ENCODE results near the gene CACHD1.

The CACHD1 gene

DNA sequence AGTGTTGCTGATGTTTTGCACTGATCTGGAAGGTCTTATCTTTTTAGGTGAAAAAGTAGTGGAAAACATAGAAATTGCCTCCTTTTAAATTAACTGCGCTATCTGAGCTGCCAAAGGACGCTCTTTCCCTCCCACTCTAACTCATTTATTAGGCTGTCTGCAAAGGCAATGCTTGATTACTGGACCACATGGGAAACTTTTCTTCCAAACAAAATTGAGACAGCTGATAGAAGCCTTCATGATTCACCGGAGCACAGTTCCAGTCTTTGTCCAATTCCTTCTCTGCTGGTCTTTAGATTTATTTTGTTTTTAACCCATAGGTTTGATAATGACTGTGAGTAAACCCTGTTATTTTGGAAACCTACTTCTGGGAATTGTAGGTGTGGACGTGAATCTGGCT is 181.9 kb downstream of the CACHD1 start:
- H3K27ac ChIP-seq (ENCODE audit: insufficient read depth in 1 of 2, low read depth in 1 of 2, low read length in 2 of 2, poor library complexity in 1 of 2, severe bottlenecking in 2 of 2) = no peak overlapping the region
- 95% methylated on average over 4 of the region's 4 CpGs for WGBS (ENCODE audit: insufficient coverage)
- H3K4me1 ChIP-seq (ENCODE audit: control extremely low read depth in 1 of 4, control insufficient read depth in 4 of 4, insufficient read depth in 4 of 4, low read length in 3 of 4) = no peaks in the 10 kb centered on the region
- peaks cover 0 to 12% (median 6%) of the 10 kb centered on the region in 4 experiments for H3K36me3 ChIP-seq (ENCODE audit: control insufficient read depth in 4 of 4, insufficient read depth in 4 of 4, low read length in 3 of 4)
- H3K4me3 ChIP-seq (ENCODE audit: control insufficient read depth in 1 of 7, extremely low read depth in 1 of 7, insufficient read depth in 4 of 7, low read depth in 2 of 7, low read length in 6 of 7) = no peak overlapping the region
- H3K9me3 ChIP-seq (ENCODE audit: control extremely low read depth in 1 of 5, control insufficient read depth in 4 of 5, insufficient read depth in 2 of 5, low read depth in 1 of 5, low read length in 4 of 5) = no peaks in the 10 kb centered on the region
- CTCF ChIA-PET = no interaction called here
- H3K27me3 ChIP-seq (replicated peaks in 2 of 5; ENCODE audit: control insufficient read depth in 4 of 5, insufficient read depth in 5 of 5, low read length in 4 of 5) = no peaks in the 10 kb centered on the region
- POLR2A ChIA-PET = no interaction called here
- no peak for DNase-seq

DNA sequence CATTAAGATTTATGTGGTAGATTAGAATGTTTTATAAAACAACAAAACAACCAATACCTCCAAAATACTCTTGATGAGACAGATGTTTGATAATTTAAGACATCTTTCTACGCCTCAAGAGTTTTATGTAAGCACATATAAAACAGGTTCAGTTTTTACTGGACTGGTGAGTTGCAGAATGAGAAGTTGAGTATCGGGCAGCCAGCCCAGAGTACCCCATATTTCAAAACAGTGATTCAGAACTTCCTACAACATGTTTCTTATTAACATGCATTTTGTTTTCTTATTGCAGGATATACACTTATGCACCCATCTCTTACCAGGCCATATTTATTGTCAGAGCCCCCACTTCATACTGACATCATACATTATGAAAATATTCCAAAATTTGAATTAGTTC is 183.5 kb downstream of the CACHD1 start:
- 100% methylated on average over 1 of the region's 2 CpGs for WGBS (ENCODE audit: insufficient coverage)
- CTCF ChIA-PET = no interaction called here

DNA sequence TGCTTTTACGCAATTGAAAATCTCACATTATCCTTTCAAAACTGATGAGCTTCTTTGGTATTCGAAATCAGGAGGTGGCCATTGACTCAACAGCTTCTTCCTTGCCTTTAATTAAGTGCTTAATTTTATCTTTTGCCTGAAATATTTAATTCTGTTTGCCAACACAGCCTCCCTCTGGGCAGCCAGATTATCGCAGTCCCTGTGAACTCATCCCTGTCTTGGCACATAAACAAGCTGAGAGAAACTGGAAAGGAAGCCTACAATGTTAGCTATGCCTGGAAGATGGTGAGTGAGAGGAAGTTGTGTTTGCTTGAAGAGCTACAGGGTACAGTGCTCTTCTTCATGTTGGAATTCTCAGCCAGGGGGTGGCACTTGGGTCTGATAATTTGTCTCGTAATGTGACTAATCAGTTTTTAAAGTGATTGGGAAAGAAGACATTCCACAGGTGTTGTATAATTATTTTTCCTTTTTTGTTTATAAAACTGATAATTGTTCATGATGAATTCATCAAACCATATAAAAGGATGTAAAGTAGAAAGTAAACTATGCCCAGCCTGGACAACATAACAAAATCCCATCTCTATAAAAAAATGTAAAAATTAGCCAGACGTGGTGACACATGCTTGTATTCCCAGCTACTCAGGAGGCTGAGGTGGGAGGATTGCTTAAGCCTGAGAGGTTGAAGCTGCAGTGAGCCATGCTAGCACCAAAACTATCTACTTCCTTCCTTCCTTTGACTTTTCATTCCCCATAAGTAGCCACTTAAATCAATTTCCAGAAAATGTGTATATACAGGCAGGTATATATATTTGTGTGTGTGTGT is 184.8 kb downstream of the CACHD1 start:
- no peak for DNase-seq
- POLR2A ChIA-PET = no interaction called here
- Histone ChIP-seq H3K36me3 (ENCODE audit: control insufficient read depth in 4 of 4, insufficient read depth in 4 of 4, low read length in 3 of 4) (peaks cover 0 to 11% (median 5%) of the 10 kb centered on the region in 4 experiments), H3K27ac (ENCODE audit: insufficient read depth in 1 of 2, low read depth in 1 of 2, low read length in 2 of 2, poor library complexity in 1 of 2, severe bottlenecking in 2 of 2) (no peak overlapping the region), H3K9me3 (ENCODE audit: control extremely low read depth in 1 of 5, control insufficient read depth in 4 of 5, insufficient read depth in 2 of 5, low read depth in 1 of 5, low read length in 4 of 5) (no peaks in the 10 kb centered on the region), H3K27me3 (replicated peaks in 2 of 5; ENCODE audit: control insufficient read depth in 4 of 5, insufficient read depth in 5 of 5, low read length in 4 of 5) (no peaks in the 10 kb centered on the region), H3K4me1 (ENCODE audit: control extremely low read depth in 1 of 4, control insufficient read depth in 4 of 4, insufficient read depth in 4 of 4, low read length in 3 of 4) (no peaks in the 10 kb centered on the region), H3K4me3 (ENCODE audit: control insufficient read depth in 1 of 7, extremely low read depth in 1 of 7, insufficient read depth in 4 of 7, low read depth in 2 of 7, low read length in 6 of 7) (no peak overlapping the region)
- CTCF ChIA-PET = interaction anchor here (0.8 kb wide), 1 partner anchor 21 kb away, joined by 3 read pairs; no protein-coding TSS in a partner anchor
- 100% methylated on average over 1 of the region's 5 CpGs for WGBS (ENCODE audit: insufficient coverage)

More for the DNA sequence above, 183.5 kb downstream of the CACHD1 start:
- Histone ChIP-seq H3K27me3 (replicated peaks in 2 of 5; ENCODE audit: control insufficient read depth in 4 of 5, insufficient read depth in 5 of 5, low read length in 4 of 5) (no peaks in the 10 kb centered on the region), H3K27ac (ENCODE audit: insufficient read depth in 1 of 2, low read depth in 1 of 2, low read length in 2 of 2, poor library complexity in 1 of 2, severe bottlenecking in 2 of 2) (no peak overlapping the region), H3K9me3 (ENCODE audit: control extremely low read depth in 1 of 5, control insufficient read depth in 4 of 5, insufficient read depth in 2 of 5, low read depth in 1 of 5, low read length in 4 of 5) (no peaks in the 10 kb centered on the region), H3K4me3 (ENCODE audit: control insufficient read depth in 1 of 7, extremely low read depth in 1 of 7, insufficient read depth in 4 of 7, low read depth in 2 of 7, low read length in 6 of 7) (no peak overlapping the region), H3K36me3 (ENCODE audit: control insufficient read depth in 4 of 4, insufficient read depth in 4 of 4, low read length in 3 of 4) (peaks cover 0 to 10% (median 5%) of the 10 kb centered on the region in 4 experiments), H3K4me1 (ENCODE audit: control extremely low read depth in 1 of 4, control insufficient read depth in 4 of 4, insufficient read depth in 4 of 4, low read length in 3 of 4) (no peaks in the 10 kb centered on the region)
- POLR2A ChIA-PET = no interaction called here
- DNase-seq = no peak

DNA sequence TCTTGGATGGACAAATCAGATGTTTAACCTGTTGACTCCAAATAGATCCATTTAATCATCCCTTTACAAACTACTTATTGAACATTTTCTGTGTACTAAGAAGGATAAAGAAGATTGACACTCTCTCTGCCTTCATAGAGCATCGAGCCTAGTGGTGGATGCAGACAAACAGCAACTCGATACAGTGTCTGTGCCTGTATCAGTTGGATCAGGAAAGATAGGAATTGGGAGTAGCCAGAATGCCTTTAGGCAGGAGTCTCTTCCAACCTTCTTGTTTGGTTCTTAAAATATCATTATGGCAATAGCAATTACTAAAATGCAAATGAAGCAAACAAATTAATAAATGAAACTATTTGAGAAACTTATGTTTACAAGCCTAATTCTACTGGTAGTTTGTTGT is 185.9 kb downstream of the CACHD1 start:
- POLR2A ChIA-PET = no interaction called here
- no CpG with 5 or more reads among the region's 2 CpGs for WGBS (ENCODE audit: insufficient coverage)

DNA sequence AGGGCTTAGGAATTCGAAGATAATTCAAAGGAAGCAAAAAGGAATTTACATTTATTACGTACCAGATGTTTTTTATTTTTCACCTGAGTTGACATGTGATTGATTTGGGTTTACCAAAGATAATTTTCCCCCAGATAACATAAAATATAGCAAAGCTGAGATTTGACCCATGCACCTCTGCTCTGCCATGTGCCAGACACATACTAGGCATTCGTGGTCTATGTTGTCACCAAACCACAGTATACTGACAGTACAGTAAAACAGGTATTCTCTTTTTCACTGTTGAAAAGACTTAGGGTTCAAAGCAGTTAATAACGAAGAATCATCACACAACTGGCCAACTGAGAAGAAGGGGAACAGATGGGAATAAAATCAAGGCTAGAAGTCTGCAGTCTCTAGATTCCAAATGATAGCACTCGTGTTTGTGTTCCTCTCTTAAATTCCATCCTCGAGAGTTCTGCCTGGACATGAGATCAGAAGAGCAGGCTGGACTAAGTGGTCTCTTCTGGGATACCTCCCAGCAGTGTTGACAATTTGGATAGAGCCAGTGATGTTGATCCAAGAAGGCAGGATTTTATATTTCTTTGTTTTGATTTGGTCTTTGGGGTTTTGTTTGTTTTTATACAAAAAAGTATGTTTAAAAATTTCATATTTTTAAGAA is 189.7 kb downstream of the CACHD1 start:
- no peak overlapping the region for H3K4me3 ChIP-seq (ENCODE audit: control insufficient read depth in 1 of 7, extremely low read depth in 1 of 7, insufficient read depth in 4 of 7, low read depth in 2 of 7, low read length in 6 of 7)
- no peaks in the 10 kb centered on the region for H3K9me3 ChIP-seq (ENCODE audit: control extremely low read depth in 1 of 5, control insufficient read depth in 4 of 5, insufficient read depth in 2 of 5, low read depth in 1 of 5, low read length in 4 of 5)
- ChIA-PET CTCF (interaction anchor here (2.0 kb wide), 1 partner anchor 16 kb away, joined by 5 read pairs; no protein-coding TSS in a partner anchor), POLR2A (no interaction called here)
- DNase-seq = no peak
- H3K27ac ChIP-seq (ENCODE audit: insufficient read depth in 1 of 2, low read depth in 1 of 2, low read length in 2 of 2, poor library complexity in 1 of 2, severe bottlenecking in 2 of 2) = no peak overlapping the region
- no peaks in the 10 kb centered on the region for H3K27me3 ChIP-seq (replicated peaks in 2 of 5; ENCODE audit: control insufficient read depth in 4 of 5, insufficient read depth in 5 of 5, low read length in 4 of 5)
- 100% methylated on average over 4 of the region's 6 CpGs for WGBS (ENCODE audit: insufficient coverage)
- no peaks in the 10 kb centered on the region for H3K4me1 ChIP-seq (ENCODE audit: control extremely low read depth in 1 of 4, control insufficient read depth in 4 of 4, insufficient read depth in 4 of 4, low read length in 3 of 4)
- H3K36me3 ChIP-seq (ENCODE audit: control insufficient read depth in 4 of 4, insufficient read depth in 4 of 4, low read length in 3 of 4) = peaks cover 0 to 7% (median 2%) of the 10 kb centered on the region in 4 experiments

More for the DNA sequence above, 185.9 kb downstream of the CACHD1 start:
- CTCF ChIA-PET = no interaction called here
- no peak overlapping the region for H3K27ac ChIP-seq (ENCODE audit: insufficient read depth in 1 of 2, low read depth in 1 of 2, low read length in 2 of 2, poor library complexity in 1 of 2, severe bottlenecking in 2 of 2)
- DNase-seq = no peak
- H3K4me1 ChIP-seq (ENCODE audit: control extremely low read depth in 1 of 4, control insufficient read depth in 4 of 4, insufficient read depth in 4 of 4, low read length in 3 of 4) = no peaks in the 10 kb centered on the region
- no peak overlapping the region for H3K4me3 ChIP-seq (ENCODE audit: control insufficient read depth in 1 of 7, extremely low read depth in 1 of 7, insufficient read depth in 4 of 7, low read depth in 2 of 7, low read length in 6 of 7)
- no peaks in the 10 kb centered on the region for H3K9me3 ChIP-seq (ENCODE audit: control extremely low read depth in 1 of 5, control insufficient read depth in 4 of 5, insufficient read depth in 2 of 5, low read depth in 1 of 5, low read length in 4 of 5)
- no peaks in the 10 kb centered on the region for H3K27me3 ChIP-seq (replicated peaks in 2 of 5; ENCODE audit: control insufficient read depth in 4 of 5, insufficient read depth in 5 of 5, low read length in 4 of 5)
- peaks cover 0 to 14% (median 5%) of the 10 kb centered on the region in 4 experiments for H3K36me3 ChIP-seq (ENCODE audit: control insufficient read depth in 4 of 4, insufficient read depth in 4 of 4, low read length in 3 of 4)

DNA sequence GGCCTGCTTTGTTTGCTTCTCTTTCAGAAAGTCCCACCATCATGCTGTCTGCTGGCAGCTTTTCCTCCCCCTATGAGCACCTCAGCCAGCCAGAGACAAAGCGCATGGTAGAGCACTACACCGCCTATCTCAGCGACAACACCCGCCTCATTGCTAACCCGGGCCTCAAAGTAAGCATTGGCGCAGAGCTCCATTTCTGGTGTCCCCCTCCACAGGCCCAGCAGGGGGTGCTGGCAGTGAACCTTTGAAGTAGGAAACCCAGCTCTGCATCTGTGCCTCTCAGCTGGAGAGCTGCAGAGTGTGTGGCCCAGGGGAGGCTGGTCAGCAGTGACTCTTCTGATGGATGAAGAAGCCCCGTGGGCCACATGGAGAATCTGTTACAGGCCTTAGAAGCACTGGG is 193.7 kb downstream of the CACHD1 start:
- POLR2A ChIA-PET = no interaction called here
- WGBS (ENCODE audit: insufficient coverage) = 100% methylated on average over 6 of the region's 7 CpGs
- DNase-seq = peak in 2 of 3 donors; percentile 31
- H3K9me3 ChIP-seq (ENCODE audit: control extremely low read depth in 1 of 5, control insufficient read depth in 4 of 5, insufficient read depth in 2 of 5, low read depth in 1 of 5, low read length in 4 of 5) = no peaks in the 10 kb centered on the region
- CTCF ChIA-PET = interaction anchor here (0.9 to 6.0 kb wide), 2 partner anchors 14 to 393 kb away, joined by 3 to 56 read pairs; no protein-coding TSS in a partner anchor
- peaks cover 0 to 7% (median 1%) of the 10 kb centered on the region in 4 experiments for H3K36me3 ChIP-seq (ENCODE audit: control insufficient read depth in 4 of 4, insufficient read depth in 4 of 4, low read length in 3 of 4)
- no peak overlapping the region for H3K4me3 ChIP-seq (ENCODE audit: control insufficient read depth in 1 of 7, extremely low read depth in 1 of 7, insufficient read depth in 4 of 7, low read depth in 2 of 7, low read length in 6 of 7)
- no peak overlapping the region for H3K27ac ChIP-seq (ENCODE audit: insufficient read depth in 1 of 2, low read depth in 1 of 2, low read length in 2 of 2, poor library complexity in 1 of 2, severe bottlenecking in 2 of 2)
- H3K4me1 ChIP-seq (ENCODE audit: control extremely low read depth in 1 of 4, control insufficient read depth in 4 of 4, insufficient read depth in 4 of 4, low read length in 3 of 4) = no peaks in the 10 kb centered on the region
- H3K27me3 ChIP-seq (replicated peaks in 2 of 5; ENCODE audit: control insufficient read depth in 4 of 5, insufficient read depth in 5 of 5, low read length in 4 of 5) = no peaks in the 10 kb centered on the region

DNA sequence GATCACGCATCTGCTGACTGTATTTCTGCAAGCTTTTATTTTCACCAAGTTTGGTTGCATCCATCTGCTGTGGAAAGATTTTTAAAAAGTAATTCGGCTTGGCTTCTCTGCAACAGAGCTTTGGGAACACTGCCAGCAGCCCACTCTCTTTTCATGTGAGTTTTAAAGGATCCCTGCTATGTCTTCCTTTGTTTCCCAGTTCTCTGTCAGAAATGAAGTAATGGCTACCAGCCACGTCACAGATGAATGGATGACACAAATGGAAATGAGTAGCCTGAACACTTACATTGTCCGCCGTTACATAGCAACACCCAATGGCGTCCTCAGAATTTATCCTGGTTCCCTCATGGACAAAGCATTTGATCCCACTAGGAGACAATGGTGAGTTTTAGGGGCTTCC is 194.4 kb downstream of the CACHD1 start:
- CTCF ChIA-PET = interaction anchor here (0.9 to 6.0 kb wide), 2 partner anchors 13 to 394 kb away, joined by 3 to 56 read pairs; no protein-coding TSS in a partner anchor
- H3K36me3 ChIP-seq (ENCODE audit: control insufficient read depth in 4 of 4, insufficient read depth in 4 of 4, low read length in 3 of 4) = peaks cover 0 to 7% (median 1%) of the 10 kb centered on the region in 4 experiments
- no peak overlapping the region for H3K27ac ChIP-seq (ENCODE audit: insufficient read depth in 1 of 2, low read depth in 1 of 2, low read length in 2 of 2, poor library complexity in 1 of 2, severe bottlenecking in 2 of 2)
- 100% methylated on average over 6 of the region's 6 CpGs for WGBS (ENCODE audit: insufficient coverage)
- POLR2A ChIA-PET = no interaction called here
- no peaks in the 10 kb centered on the region for H3K9me3 ChIP-seq (ENCODE audit: control extremely low read depth in 1 of 5, control insufficient read depth in 4 of 5, insufficient read depth in 2 of 5, low read depth in 1 of 5, low read length in 4 of 5)
- H3K4me1 ChIP-seq (ENCODE audit: control extremely low read depth in 1 of 4, control insufficient read depth in 4 of 4, insufficient read depth in 4 of 4, low read length in 3 of 4) = no peaks in the 10 kb centered on the region
- no peak overlapping the region for H3K4me3 ChIP-seq (ENCODE audit: control insufficient read depth in 1 of 7, extremely low read depth in 1 of 7, insufficient read depth in 4 of 7, low read depth in 2 of 7, low read length in 6 of 7)
- DNase-seq = no peak
- H3K27me3 ChIP-seq (replicated peaks in 2 of 5; ENCODE audit: control insufficient read depth in 4 of 5, insufficient read depth in 5 of 5, low read length in 4 of 5) = no peaks in the 10 kb centered on the region
